HepG2 (cell line): ENCODE measurements around the gene ANKHD1. TPM values are rescaled to one million over a fixed set of nuclear protein-coding genes. Genes with fewer than 3 reads are reported as not detected.

ENCODE experiments used
- AHR ChIP-seq: IDR thresholded peaks from 2 replicates; pipeline ENCODE4 v1.6.1; 2018; ENCODE audit warnings: missing genetic modification reagents, missing compliant biosample characterization
- ARID2 ChIP-seq: sonication (generic); formaldehyde crosslinking; IDR thresholded peaks from 2 replicates; pipeline ENCODE4 v1.8.1; 2022; ENCODE audit warnings: mild to moderate bottlenecking, missing genetic modification reagents, borderline replicate concordance
- CCDC6 ChIP-seq: sonication (generic); formaldehyde crosslinking; IDR thresholded peaks from 2 replicates; pipeline ENCODE4 v1.8.1; 2022; ENCODE audit warnings: mild to moderate bottlenecking, missing genetic modification reagents, moderate library complexity
- CHCHD3 ChIP-seq: sonication (generic); formaldehyde crosslinking; IDR thresholded peaks from 2 replicates; pipeline ENCODE4 v1.8.0; 2022; ENCODE audit warnings: mild to moderate bottlenecking, missing genetic modification reagents, moderate library complexity
- E2F5 ChIP-seq: sonication (generic); formaldehyde crosslinking; conservative IDR thresholded peaks from 2 replicates; pipeline ENCODE4 v1.4.0; 2020; ENCODE audit warnings: missing genetic modification reagents
- EED ChIP-seq: sonication (generic); formaldehyde crosslinking; IDR thresholded peaks from 2 replicates; pipeline ENCODE4 v1.5.0; 2020; ENCODE audit warnings: mild to moderate bottlenecking, missing genetic modification reagents
- KDM4B ChIP-seq: sonication (generic); formaldehyde crosslinking; IDR thresholded peaks from 2 replicates; pipeline ENCODE4 v1.4.0; 2020; ENCODE audit warnings: missing genetic modification reagents
- KLF11 ChIP-seq: IDR thresholded peaks from 2 replicates; pipeline ENCODE4 v1.6.1; 2016; ENCODE audit warnings: missing compliant biosample characterization
- KLF12 ChIP-seq: sonication (generic); formaldehyde crosslinking; IDR thresholded peaks from 2 replicates; pipeline ENCODE4 v1.4.0; 2020; ENCODE audit warnings: missing genetic modification reagents, borderline replicate concordance
- MXD1 ChIP-seq: sonication (generic); formaldehyde crosslinking; IDR thresholded peaks from 2 replicates; pipeline ENCODE4 v1.4.0; 2020; ENCODE audit warnings: mild to moderate bottlenecking, missing genetic modification reagents
- POLR2AphosphoS5 ChIP-seq: IDR thresholded peaks from 2 replicates; pipeline ENCODE4 v1.6.1; 2012; ENCODE audit warnings: low read depth, low read length
- RXRB ChIP-seq: IDR thresholded peaks from 2 replicates; pipeline ENCODE4 v1.6.1; 2016; ENCODE audit warnings: borderline replicate concordance, missing genetic modification reagents, missing compliant biosample characterization
- TSC22D2 ChIP-seq: sonication (generic); formaldehyde crosslinking; IDR thresholded peaks from 2 replicates; pipeline ENCODE4 v1.5.1; 2020; ENCODE audit warnings: missing genetic modification reagents, mild to moderate bottlenecking, borderline replicate concordance
- ZNF12 ChIP-seq: sonication (generic); formaldehyde crosslinking; IDR thresholded peaks from 2 replicates; pipeline ENCODE4 v1.5.0; 2020; ENCODE audit warnings: missing genetic modification reagents
- ZNF143 ChIP-seq: sonication (generic); formaldehyde crosslinking; IDR thresholded peaks from 2 replicates; pipeline ENCODE4 v1.4.0; 2020; ENCODE audit warnings: missing genetic modification reagents
- ZNF329 ChIP-seq: sonication (generic); formaldehyde crosslinking; IDR thresholded peaks from 2 replicates; pipeline ENCODE4 v1.9.0; 2021; ENCODE audit warnings: low read depth, mild to moderate bottlenecking, missing genetic modification reagents
- ZNF564 ChIP-seq: sonication (generic); formaldehyde crosslinking; IDR thresholded peaks from 2 replicates; pipeline ENCODE4 v1.8.1; 2023; ENCODE audit warnings: mild to moderate bottlenecking, missing genetic modification reagents
- ZNF580 ChIP-seq: IDR thresholded peaks from 2 replicates; pipeline ENCODE4 v1.6.1; 2016; ENCODE audit warnings: low read depth, borderline replicate concordance
- ZNF616 ChIP-seq: sonication (generic); formaldehyde crosslinking; IDR thresholded peaks from 2 replicates; pipeline ENCODE4 v1.5.0; 2020; ENCODE audit warnings: low read depth, mild to moderate bottlenecking, missing genetic modification reagents
- ZNF768 ChIP-seq: sonication (generic); formaldehyde crosslinking; IDR thresholded peaks from 2 replicates; pipeline ENCODE4 v1.4.0; 2020; ENCODE audit warnings: missing genetic modification reagents
- ZNF790 ChIP-seq: sonication (generic); formaldehyde crosslinking; IDR thresholded peaks from 2 replicates; pipeline ENCODE4 v1.8.0; 2022; ENCODE audit warnings: missing genetic modification reagents, mild to moderate bottlenecking, borderline replicate concordance
- ZNF816 ChIP-seq: sonication (generic); formaldehyde crosslinking; IDR thresholded peaks from 2 replicates; pipeline ENCODE4 v1.8.0; 2022; ENCODE audit warnings: missing genetic modification reagents, mild to moderate bottlenecking, borderline replicate concordance
- ZNF83 ChIP-seq: sonication (generic); formaldehyde crosslinking; IDR thresholded peaks from 2 replicates; pipeline ENCODE4 v1.4.0; 2020; ENCODE audit warnings: missing genetic modification reagents, mild to moderate bottlenecking, borderline replicate concordance
- polyA plus RNA-seq, 8 experiments: library from polyadenylated mRNA; depleted of rRNA in 3 of 8; stranded (reverse) in 7 of 8; unstranded in 1 of 8; fragments of >200 nt; fragmentation: Illumina TruSeq in 4 of 8; extraction: Trizol in 4 of 8; gene quantifications; 2 replicates each; pipeline versions ENCODE4 v1.2.1 to v1.2.3, GENCODE V29; 2011 to 2016; ENCODE audit warnings: low read depth in 4 of 8, missing spikeins in 1 of 8, mixed read lengths in 1 of 8; ENCODE audit not compliant: insufficient read depth in 1 of 8
- total RNA-seq, 5 experiments: library from RNA; depleted of rRNA; stranded (reverse); fragments of >200 nt; fragmentation: Illumina TruSeq; extraction: Trizol; gene quantifications; 2 replicates each; pipeline ENCODE4 v1.2.3, GENCODE V29; 2016; ENCODE audit warnings: low read depth in 1 of 5

The ANKHD1 gene
- total and polyA plus RNA-seq, 2 of the 13 experiments (the other 11 are each of a cell fraction or from before 2014, with no cell fraction given): 69.9 to 82.0 TPM

GRCh38 chr5:140401362-140402257 lies at the start of gene ANKHD1 (continued):
- TF ChIP-seq ZNF83 (no peak), ZNF768 (CRISPR knock-in tag) (peak; percentile 53), ZNF143 (peak; percentile 51; the same call in 1 of the 2 replicates), MXD1 (CRISPR knock-in tag) (peak; percentile 79), EED (CRISPR knock-in tag) (peak; percentile 9; the same call in 1 of the 2 replicates), KLF12 (CRISPR knock-in tag) (peak; percentile 83; the same call in 1 of the 2 replicates), POLR2AphosphoS5 (peak; percentile 88), CCDC6 (0 out of 2 replicates have a peak, but pooled peaks have one; percentile 8), ZNF12 (peak; percentile 21; the same call in 1 of the 2 replicates), RXRB (CRISPR knock-in tag) (peak; percentile 45; the same call in 1 of the 2 replicates), ZNF816 (CRISPR knock-in tag) (peak; percentile 69; the same call in 1 of the 2 replicates), E2F5 (CRISPR knock-in tag) (peak; percentile 33; the same call in 1 of the 2 replicates), AHR (CRISPR knock-in tag) (peak; percentile 57; the same call in 1 of the 2 replicates), ZNF564 (CRISPR knock-in tag) (no peak; the same call in 1 of the 2 replicates), KDM4B (peak; percentile 25; the same call in 1 of the 2 replicates), ARID2 (CRISPR knock-in tag) (no peak), ZNF580 (CRISPR knock-in tag) (no peak), ZNF790 (no peak; the same call in 1 of the 2 replicates), TSC22D2 (CRISPR knock-in tag) (0 out of 2 replicates have a peak, but pooled peaks have one; percentile 32), CHCHD3 (CRISPR knock-in tag) (0 out of 2 replicates have a peak, but pooled peaks have one; percentile 21), KLF11 (CRISPR knock-in tag) (0 out of 2 replicates have a peak, but pooled peaks have one; percentile 75), ZNF616 (no peak), ZNF329 (CRISPR knock-in tag) (peak; percentile 35; the same call in 1 of the 2 replicates)
